Upper lobe of left lung (tissue), 6 donors: ENCODE data around the gene CTSF. TPM values are rescaled to one million over a fixed set of nuclear protein-coding genes. Genes with fewer than 3 reads are reported as not detected.
"Not testable (repeated sequence)": the region's sequence is repeated elsewhere in the genome, so short reads cannot be mapped to it uniquely, and the experiment has no call there.

Experiments
- ATAC-seq, 2 donors: fragments of 200-7000 bp; cut with Tn5 transposase; one replicate each; pipeline ENCODE4 v1.9.1; 2022; ENCODE audit warnings: mild to moderate bottlenecking in 2 of 2, moderate library complexity in 2 of 2; ENCODE audit not compliant: low FRiP score in 2 of 2
- DNase-seq, 2 donors: peaks; one replicate each; pipeline ENCODE4 v3.0.0-alpha.2; 2019 to 2020
- H3K27ac ChIP-seq, 4 donors: fragments of 200-600 bp; sonication (generic); one replicate each; pipeline ENCODE4 v1.5.1; 2016 to 2019
- H3K27me3 ChIP-seq, 4 donors: fragments of 200-600 bp; sonication (generic); one replicate each; pipeline ENCODE4 v1.5.1; 2017 to 2019
- H3K36me3 ChIP-seq, 4 donors: fragments of 200-600 bp; sonication (generic); one replicate each; pipeline ENCODE4 v1.5.1; 2016 to 2019
- H3K4me1 ChIP-seq, 4 donors: fragments of 200-600 bp; sonication (generic); one replicate each; pipeline ENCODE4 v1.5.1; 2018 to 2019
- H3K4me3 ChIP-seq, 4 donors: fragments of 200-600 bp; sonication (generic); one replicate each; pipeline ENCODE4 v1.5.1; 2017 to 2019; ENCODE audit warnings: mild to moderate bottlenecking in 2 of 4, moderate library complexity in 1 of 4
- H3K9me3 ChIP-seq, 4 donors: fragments of 200-600 bp; sonication (generic); one replicate each; pipeline ENCODE4 v1.5.1; 2018 to 2019
- CTCF ChIP-seq, 6 experiments: fragments of 450-650 bp in 4 of 6; fragments of 200-600 bp in 2 of 6; sonication (generic) in 2 of 6; IDR thresholded peaks; one replicate each; pipeline ENCODE4 v1.5.1; 2016 to 2019; ENCODE audit warnings: antibody characterized with exemption in 6 of 6
- EP300 ChIP-seq, 4 donors: sonication (generic); formaldehyde crosslinking; IDR thresholded peaks; one replicate each; pipeline ENCODE4 v1.5.1; 2017; ENCODE audit warnings: antibody characterized with exemption in 4 of 4, control low read depth in 2 of 4
- POLR2A ChIP-seq, 4 donors: fragments of 450-650 bp; IDR thresholded peaks; one replicate each; pipeline ENCODE4 v1.5.1; 2016 to 2017; ENCODE audit warnings: antibody characterized with exemption in 4 of 4, mild to moderate bottlenecking in 2 of 4
- POLR2AphosphoS5 ChIP-seq, 2 donors: sonication (generic); formaldehyde crosslinking; IDR thresholded peaks; one replicate each; pipeline ENCODE4 v1.5.1; 2017; ENCODE audit warnings: antibody characterized with exemption in 2 of 2
- WGBS, 2 donors: methylation state at CpG; one replicate each; pipeline ENCODE4 v1.1.5; 2017 to 2018; 5-methylcytosine and 5-hydroxymethylcytosine counted together
- total RNA-seq, 6 donors: library from RNA; depleted of rRNA in 4 of 6; stranded (reverse); fragments of >200 nt in 4 of 6; gene quantifications; one replicate each; pipeline versions ENCODE4 v1.1.0 to v1.2.1, GENCODE V29; 2016 to 2021
- donor health status: DM: no; HTN: no; CAD: no; lungs with moderate emphysema.
- donor health status: DM: no; HTN: yes; CAD: no; lungs with severe emphysema.

CTSF gene
- total RNA-seq, 6 donors from 2014 or later: 28.5 to 81.7 (median 40.3) TPM

GRCh38 chr11:66542362-66542761 lies 26.0 kb downstream of the CTSF start:
- no peak for ATAC-seq
- Histone ChIP-seq H3K27ac (no peak overlapping the region), H3K4me1 (peaks cover 23 to 38% (median 30%) of the 10 kb centered on the region in 4 donors), H3K9me3 (no peaks in the 10 kb centered on the region), H3K36me3 (peaks cover 0 to 49% (median 28%) of the 10 kb centered on the region in 4 donors), H3K4me3 (no peak overlapping the region), H3K27me3 (no peaks in the 10 kb centered on the region)
- TF ChIP-seq CTCF (IDR thresholded peaks at IDR 0.05) (no peak), POLR2AphosphoS5 (IDR thresholded peaks at IDR 0.05) (no peak), EP300 (IDR thresholded peaks at IDR 0.05) (no peak), POLR2A (IDR thresholded peaks at IDR 0.05) (no peak)
- DNase-seq: no peak
- 73 to 90% methylated on average over 10 of the region's 10 CpGs for WGBS, 2 donors

- no peak overlapping the region for H3K27ac ChIP-seq
- 91 to 98% methylated on average over 4 of the region's 4 CpGs for WGBS, 2 donors
- peaks cover 23 to 35% (median 29%) of the 10 kb centered on the region in 4 donors for H3K4me1 ChIP-seq
- H3K36me3 ChIP-seq: peaks cover 0 to 54% (median 31%) of the 10 kb centered on the region in 4 donors
- no peaks in the 10 kb centered on the region for H3K27me3 ChIP-seq
- no peak overlapping the region for H3K4me3 ChIP-seq
- TF ChIP-seq EP300 (IDR thresholded peaks at IDR 0.05) (no peak), POLR2A (IDR thresholded peaks at IDR 0.05) (no peak), POLR2AphosphoS5 (IDR thresholded peaks at IDR 0.05) (no peak), CTCF (IDR thresholded peaks at IDR 0.05) (no peak)
- DNase-seq: no peak
- no peaks in the 10 kb centered on the region for H3K9me3 ChIP-seq
- ATAC-seq: no peak
Measured at GRCh38 chr11:66541892-66542291, 26.5 kb downstream of the CTSF start.

GRCh38 chr11:66540598-66540997 lies 27.8 kb downstream of the CTSF start:
- 73 to 86% methylated on average over 8 of the region's 8 CpGs for WGBS, 2 donors
- H3K9me3 ChIP-seq, H3K4me3 ChIP-seq, H3K27ac ChIP-seq, DNase-seq, ATAC-seq, H3K27me3 ChIP-seq: not testable (repeated sequence)
- peaks cover 18 to 25% (median 22%) of the 10 kb centered on the region in 4 donors for H3K4me1 ChIP-seq
- peaks cover 0 to 67% (median 36%) of the 10 kb centered on the region in 4 donors for H3K36me3 ChIP-seq

DNA sequence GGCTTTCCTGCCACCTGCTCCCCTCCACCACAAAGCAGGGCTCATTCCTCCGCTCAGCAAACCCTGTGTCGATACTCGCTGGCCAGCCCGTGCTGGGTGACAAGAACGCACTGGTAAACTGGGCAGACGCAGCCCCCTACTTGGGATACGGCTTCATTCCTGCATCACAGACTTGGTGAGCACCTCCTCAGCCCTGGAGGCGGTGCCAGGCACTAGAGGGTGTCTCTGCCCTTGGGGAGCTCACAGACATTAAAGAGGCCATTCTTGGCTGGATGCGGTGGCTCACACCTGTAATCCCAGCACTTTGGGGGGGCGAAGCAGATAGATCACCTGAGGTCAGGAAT lies 28.6 kb downstream of the CTSF start:
- Histone ChIP-seq H3K27me3 (no peaks in the 10 kb centered on the region), H3K36me3 (peaks cover 0 to 74% (median 36%) of the 10 kb centered on the region in 4 donors), H3K4me3 (no peak overlapping the region), H3K27ac (no peak overlapping the region), H3K9me3 (no peaks in the 10 kb centered on the region), H3K4me1 (peaks cover 12 to 18% (median 16%) of the 10 kb centered on the region in 4 donors)
- DNase-seq: no peak
- no peak for ATAC-seq
- TF ChIP-seq POLR2AphosphoS5 (IDR thresholded peaks at IDR 0.05) (no peak), POLR2A (IDR thresholded peaks at IDR 0.05) (no peak), CTCF (IDR thresholded peaks at IDR 0.05) (no peak), EP300 (IDR thresholded peaks at IDR 0.05) (no peak)
- 93 to 95% methylated on average over 9 to 10 of the region's 10 CpGs for WGBS, 2 donors

- H3K36me3 ChIP-seq: peaks cover 0 to 77% (median 36%) of the 10 kb centered on the region in 4 donors
- ATAC-seq (peak in 1 of 2 donors; percentile 4), DNase-seq (no peak)
- H3K27ac ChIP-seq: no peak overlapping the region
- peaks cover 6 to 12% (median 11%) of the 10 kb centered on the region in 4 donors for H3K4me1 ChIP-seq
- WGBS, 2 donors: 92 to 100% methylated on average over 4 to 16 of the region's 16 CpGs
- H3K27me3 ChIP-seq: no peaks in the 10 kb centered on the region
- TF ChIP-seq POLR2AphosphoS5 (IDR thresholded peaks at IDR 0.05) (no peak), CTCF (IDR thresholded peaks at IDR 0.05) (no peak), POLR2A (IDR thresholded peaks at IDR 0.05) (no peak), EP300 (IDR thresholded peaks at IDR 0.05) (no peak)
- no peaks in the 10 kb centered on the region for H3K9me3 ChIP-seq
- no peak overlapping the region for H3K4me3 ChIP-seq
Measured at GRCh38 chr11:66539170-66539869, 29.1 kb downstream of the CTSF start.
